Cardiac muscle cell (in vitro differentiated cells and primary cell): ENCODE data around the gene TAF4. TPM values are rescaled to one million over a fixed set of nuclear protein-coding genes. Genes with fewer than 3 reads are reported as not detected.

Experiments used
- DNase-seq, 2 donors: peaks; one replicate each; pipeline versions ENCODE4 v3.0.0 to v3.0.0-alpha.2; 2010 to 2017; ENCODE audit warnings: low read depth in 1 of 2, low spot score in 1 of 2
- H3K27ac ChIP-seq: fragments of 200-600 bp; sonication (generic); 2 replicates; pipeline ENCODE4 v1.5.1; 2016
- H3K27me3 ChIP-seq: fragments of 200-600 bp; sonication (generic); 2 replicates; pipeline ENCODE4 v1.6.0; 2016; ENCODE audit warnings: control low read depth
- H3K36me3 ChIP-seq: fragments of 200-600 bp; sonication (generic); 2 replicates; pipeline ENCODE4 v1.5.1; 2016; ENCODE audit warnings: control low read depth
- H3K4me1 ChIP-seq: fragments of 200-600 bp; sonication (generic); 2 replicates; pipeline ENCODE4 v1.8.1; 2017; ENCODE audit warnings: low read depth, mild to moderate bottlenecking, mixed run types
- H3K4me3 ChIP-seq: fragments of 200-600 bp; sonication (generic); 2 replicates; pipeline ENCODE4 v1.5.1; 2016; ENCODE audit warnings: mild to moderate bottlenecking
- H3K9me3 ChIP-seq: fragments of 200-600 bp; sonication (generic); 2 replicates; pipeline ENCODE4 v1.5.1; 2017; ENCODE audit warnings: low read depth, mild to moderate bottlenecking, control low read depth
- CTCF ChIP-seq: IDR thresholded peaks from 2 replicates; pipeline ENCODE4 v1.5.1; 2012; ENCODE audit warnings: low read depth, mild to moderate bottlenecking, low read length
- polyA plus RNA-seq: library from polyadenylated mRNA; unstranded; fragments of >200 nt; fragmentation: Nextera tagmentation; extraction: Ambion mirVana; gene quantifications from 2 replicates; pipeline ENCODE4 v1.2.1, GENCODE V29; 2016
- total RNA-seq: library from RNA; depleted of rRNA; stranded (reverse); fragments of >200 nt; gene quantifications from 2 replicates; pipeline ENCODE4 v1.2.3, GENCODE V29; 2016

The TAF4 gene
- total and polyA plus RNA-seq, 2 experiments from 2014 or later = 3.7 to 21.1 TPM

- H3K9me3 ChIP-seq = no peaks in the 10 kb centered on the region
- no peaks in the 10 kb centered on the region for H3K27me3 ChIP-seq
- no peak overlapping the region for H3K4me3 ChIP-seq
- no peak for DNase-seq
- no peaks in the 10 kb centered on the region for H3K36me3 ChIP-seq
- no peaks in the 10 kb centered on the region for H3K4me1 ChIP-seq
- H3K27ac ChIP-seq = no peak overlapping the region
- no peak for TF ChIP-seq CTCF
Observed at GRCh38 chr20:61927193-61927825, 138.4 kb downstream of the TAF4 start.

DNA sequence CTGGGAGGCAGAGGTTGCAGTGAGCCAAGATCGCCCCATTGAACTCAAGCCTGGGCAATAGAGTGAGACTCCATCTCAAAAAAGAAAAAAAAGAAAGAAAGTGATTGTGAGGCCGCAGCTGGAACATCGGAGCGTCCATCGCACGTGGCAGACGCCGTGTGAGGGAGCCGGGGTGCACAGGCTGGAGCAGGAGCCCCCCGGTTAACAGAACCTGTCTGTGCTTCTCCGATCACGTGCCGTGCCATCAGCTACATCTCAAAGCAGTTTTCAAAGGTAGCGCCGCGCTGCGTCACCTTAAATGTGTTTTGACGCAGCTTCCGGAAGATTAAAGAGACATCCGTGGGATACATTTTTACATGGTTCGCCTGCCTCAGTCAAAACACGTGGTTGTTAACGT is 138.9 kb downstream of the TAF4 start:
- Histone ChIP-seq H3K9me3 (no peaks in the 10 kb centered on the region), H3K27ac (no peak overlapping the region), H3K4me1 (no peaks in the 10 kb centered on the region), H3K4me3 (no peak overlapping the region), H3K36me3 (no peaks in the 10 kb centered on the region), H3K27me3 (no peaks in the 10 kb centered on the region)
- no peak for TF ChIP-seq CTCF
- DNase-seq = no peak

DNA sequence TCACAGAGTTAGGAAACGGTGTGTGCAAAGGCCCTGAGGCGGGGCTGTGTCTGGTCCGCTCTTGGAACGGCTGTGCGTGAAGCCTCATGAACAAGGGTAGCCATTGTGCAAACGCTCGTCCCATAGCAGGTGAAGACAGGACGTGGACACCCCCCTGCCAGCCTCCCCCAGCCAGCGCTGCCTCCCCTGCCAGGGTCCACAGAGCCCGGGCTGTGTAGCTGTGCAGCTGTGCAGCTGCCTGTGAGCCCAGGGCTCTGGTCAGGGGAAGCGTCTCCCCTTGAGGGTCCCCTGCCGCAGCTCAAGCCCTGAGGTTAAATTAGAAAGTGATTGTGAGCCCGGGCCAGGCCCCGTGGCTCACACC is 139.4 kb downstream of the TAF4 start:
- H3K36me3 ChIP-seq = no peaks in the 10 kb centered on the region
- H3K27me3 ChIP-seq = no peaks in the 10 kb centered on the region
- no peak overlapping the region for H3K27ac ChIP-seq
- no peaks in the 10 kb centered on the region for H3K4me1 ChIP-seq
- TF ChIP-seq CTCF = no peak
- DNase-seq = no peak
- no peaks in the 10 kb centered on the region for H3K9me3 ChIP-seq
- H3K4me3 ChIP-seq = no peak overlapping the region

GRCh38 chr20:61925555-61926252 is 140.0 kb downstream of the TAF4 start:
- H3K27me3 ChIP-seq = no peaks in the 10 kb centered on the region
- TF ChIP-seq CTCF = no peak
- no peaks in the 10 kb centered on the region for H3K4me1 ChIP-seq
- H3K9me3 ChIP-seq = no peaks in the 10 kb centered on the region
- H3K4me3 ChIP-seq = no peak overlapping the region
- H3K27ac ChIP-seq = no peak overlapping the region
- H3K36me3 ChIP-seq = no peaks in the 10 kb centered on the region
- DNase-seq = peak in 1 of 2 donors; percentile 55

GRCh38 chr20:61924858-61925554 is 140.7 kb downstream of the TAF4 start:
- no peak for DNase-seq
- Histone ChIP-seq H3K9me3 (no peaks in the 10 kb centered on the region), H3K27ac (no peak overlapping the region), H3K4me1 (no peaks in the 10 kb centered on the region), H3K27me3 (no peaks in the 10 kb centered on the region), H3K4me3 (no peak overlapping the region), H3K36me3 (no peaks in the 10 kb centered on the region)
- no peak for TF ChIP-seq CTCF

Other genes starting within 250 kb of the TAF4 start
- gene LSM14B, start 56.6 kb upstream of the TAF4 start, total RNA-seq = 63.3 and 71.8 TPM in 2 replicates
- gene LSM14B, start 56.6 kb upstream of the TAF4 start, polyA plus RNA-seq = 6.5 and 7.5 TPM in 2 replicates
- 333 and 442 TPM in 2 replicates for gene PSMA7, start 77.5 kb upstream of the TAF4 start, total RNA-seq
- 386 and 505 TPM in 2 replicates for gene PSMA7, start 77.5 kb upstream of the TAF4 start, polyA plus RNA-seq
- 25.7 and 38.7 TPM in 2 replicates for gene SS18L1, start 77.9 kb upstream of the TAF4 start, total RNA-seq
- 2.5 and 3.2 TPM in 2 replicates for gene SS18L1, start 77.9 kb upstream of the TAF4 start, polyA plus RNA-seq
- gene MTG2, start 117.1 kb upstream of the TAF4 start, total RNA-seq = 23.4 and 32.9 TPM in 2 replicates
- gene MTG2, start 117.1 kb upstream of the TAF4 start, polyA plus RNA-seq = 20.4 and 27.8 TPM in 2 replicates
- gene HRH3, start 154.4 kb upstream of the TAF4 start, total RNA-seq = not detected in 2 replicates
- gene HRH3, start 154.4 kb upstream of the TAF4 start, polyA plus RNA-seq = not detected in 2 replicates
- gene OSBPL2, start 172.6 kb upstream of the TAF4 start, total RNA-seq = 33.5 and 43.4 TPM in 2 replicates
- 37.5 and 44.7 TPM in 2 replicates for gene OSBPL2, start 172.6 kb upstream of the TAF4 start, polyA plus RNA-seq
- 128 and 201 TPM in 2 replicates for gene ADRM1, start 237.1 kb upstream of the TAF4 start, total RNA-seq
- gene ADRM1, start 237.1 kb upstream of the TAF4 start, polyA plus RNA-seq = 105 and 160 TPM in 2 replicates